Measurements from ENCODE around the gene OR2A12. TPM values are rescaled to one million over a fixed set of nuclear protein-coding genes. Genes with fewer than 3 reads are reported as not detected.

Gene OR2A12
- total and polyA plus RNA-seq, 2 experiments from 2014 or later: 0.42 to 1.0 TPM

DNA sequence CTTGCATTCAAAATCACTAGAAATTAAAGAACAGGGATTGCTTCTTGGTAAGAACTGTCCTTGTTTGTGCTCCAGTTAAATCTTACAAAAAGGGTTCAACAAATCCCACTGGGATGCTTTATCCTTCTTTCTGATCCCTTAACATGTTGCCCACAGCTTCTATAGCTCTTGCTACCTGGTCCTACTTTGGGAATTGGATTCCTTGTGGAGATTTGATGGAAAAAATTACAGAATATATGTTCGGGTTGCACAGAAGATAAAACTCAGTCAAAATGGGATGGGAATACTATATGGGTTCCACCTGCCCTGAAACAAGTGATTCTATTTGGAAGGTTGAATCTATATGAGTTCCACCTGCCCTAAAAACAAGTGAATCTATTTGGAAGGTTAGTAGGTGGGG lies 16.6 kb upstream of the OR2A12 start, which contains the start of gene OR2A25:
TSS of gene OR2A25 (plus strand) at position 301 of the 400 bp plus-strand sequence. CDS start 4,409 bp downstream, outside the sequence.
- Histone ChIP-seq H3K79me2 (no peaks in the 10 kb centered on the region), H4K20me1 (ENCODE audit: insufficient read depth, poor library complexity, severe bottlenecking) (no peaks in the 10 kb centered on the region), H3K4me2 (no peak within 1 kb of the TSS), H3K4me1 (ENCODE audit: insufficient read depth) (no peaks in the 10 kb centered on the region), H3K4me3 (no peak within 1 kb of the TSS), H3K36me3 (replicated peaks; ENCODE audit: insufficient read depth, low read depth) (no peaks in the 10 kb centered on the region), H3K9me3 (ENCODE audit: low read depth) (no peaks in the 10 kb centered on the region), H3K27ac (no peak within 1 kb of the TSS), H3K27me3 (no peaks in the 10 kb centered on the region), H3K9me2 (replicated peaks; ENCODE audit: insufficient read depth) (no peaks in the 10 kb centered on the region), H2AFZ (no peak within 1 kb of the TSS)
- WGBS (ENCODE audit: low lambda C conversion rate, missing lambda C conversion rate): 96% methylated on average over 1 of the region's 1 CpG
- no peak for DNase-seq (ENCODE audit: low spot score)
- TF ChIP-seq EZH2 (IDR thresholded peaks at IDR 0.05; ENCODE audit: borderline replicate concordance) (no peak), EZH2phosphoT487 (IDR thresholded peaks at IDR 0.05; ENCODE audit: low read depth, severe bottlenecking, unreplicated experiment) (no peak)
- TF ChIP-seq, protein P1, sequence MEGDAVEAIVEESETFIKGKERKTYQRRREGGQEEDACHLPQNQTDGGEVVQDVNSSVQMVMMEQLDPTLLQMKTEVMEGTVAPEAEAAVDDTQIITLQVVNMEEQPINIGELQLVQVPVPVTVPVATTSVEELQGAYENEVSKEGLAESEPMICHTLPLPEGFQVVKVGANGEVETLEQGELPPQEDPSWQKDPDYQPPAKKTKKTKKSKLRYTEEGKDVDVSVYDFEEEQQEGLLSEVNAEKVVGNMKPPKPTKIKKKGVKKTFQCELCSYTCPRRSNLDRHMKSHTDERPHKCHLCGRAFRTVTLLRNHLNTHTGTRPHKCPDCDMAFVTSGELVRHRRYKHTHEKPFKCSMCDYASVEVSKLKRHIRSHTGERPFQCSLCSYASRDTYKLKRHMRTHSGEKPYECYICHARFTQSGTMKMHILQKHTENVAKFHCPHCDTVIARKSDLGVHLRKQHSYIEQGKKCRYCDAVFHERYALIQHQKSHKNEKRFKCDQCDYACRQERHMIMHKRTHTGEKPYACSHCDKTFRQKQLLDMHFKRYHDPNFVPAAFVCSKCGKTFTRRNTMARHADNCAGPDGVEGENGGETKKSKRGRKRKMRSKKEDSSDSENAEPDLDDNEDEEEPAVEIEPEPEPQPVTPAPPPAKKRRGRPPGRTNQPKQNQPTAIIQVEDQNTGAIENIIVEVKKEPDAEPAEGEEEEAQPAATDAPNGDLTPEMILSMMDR (IDR thresholded peaks at IDR 0.05; ENCODE audit: poor library complexity): no peak

- Histone ChIP-seq H3K9me2 (replicated peaks; ENCODE audit: insufficient read depth) (no peaks in the 10 kb centered on the region), H3K4me1 (ENCODE audit: insufficient read depth) (no peaks in the 10 kb centered on the region), H3K27ac (no peak overlapping the region), H4K20me1 (ENCODE audit: insufficient read depth, poor library complexity, severe bottlenecking) (no peaks in the 10 kb centered on the region), H3K79me2 (no peaks in the 10 kb centered on the region), H3K36me3 (replicated peaks; ENCODE audit: insufficient read depth, low read depth) (no peaks in the 10 kb centered on the region), H3K4me3 (no peak overlapping the region), H3K27me3 (no peaks in the 10 kb centered on the region), H3K9me3 (ENCODE audit: low read depth) (no peaks in the 10 kb centered on the region), H3K4me2 (no peak overlapping the region), H2AFZ (no peak overlapping the region)
- 81% methylated on average over 2 of the region's 2 CpGs for WGBS (ENCODE audit: low lambda C conversion rate, missing lambda C conversion rate)
- DNase-seq (ENCODE audit: low spot score): no peak
- no peak for TF ChIP-seq EZH2phosphoT487 (IDR thresholded peaks at IDR 0.05; ENCODE audit: low read depth, severe bottlenecking, unreplicated experiment)
- TF ChIP-seq EZH2 (IDR thresholded peaks at IDR 0.05; ENCODE audit: borderline replicate concordance): no peak
- TF ChIP-seq, protein P1 (IDR thresholded peaks at IDR 0.05; ENCODE audit: poor library complexity): no peak
Observed at GRCh38 chr7:144069953-144070352, 16.1 kb upstream of the OR2A12 start.

- 98% methylated on average over 8 of the region's 8 CpGs for WGBS (ENCODE audit: low lambda C conversion rate, missing lambda C conversion rate)
- Histone ChIP-seq H2AFZ (no peak overlapping the region), H3K36me3 (replicated peaks; ENCODE audit: insufficient read depth, low read depth) (no peaks in the 10 kb centered on the region), H3K9me2 (replicated peaks; ENCODE audit: insufficient read depth) (no peaks in the 10 kb centered on the region), H3K27me3 (no peaks in the 10 kb centered on the region), H3K4me2 (no peak overlapping the region), H3K27ac (no peak overlapping the region), H3K4me3 (no peak overlapping the region), H3K4me1 (ENCODE audit: insufficient read depth) (no peaks in the 10 kb centered on the region), H3K79me2 (no peaks in the 10 kb centered on the region), H3K9me3 (ENCODE audit: low read depth) (no peaks in the 10 kb centered on the region), H4K20me1 (ENCODE audit: insufficient read depth, poor library complexity, severe bottlenecking) (no peaks in the 10 kb centered on the region)
- no peak for DNase-seq (ENCODE audit: low spot score)
- TF ChIP-seq, protein P1 (IDR thresholded peaks at IDR 0.05; ENCODE audit: poor library complexity): no peak
- no peak for TF ChIP-seq EZH2 (IDR thresholded peaks at IDR 0.05; ENCODE audit: borderline replicate concordance)
- TF ChIP-seq EZH2phosphoT487 (IDR thresholded peaks at IDR 0.05; ENCODE audit: low read depth, severe bottlenecking, unreplicated experiment): no peak
Observed at GRCh38 chr7:144074374-144074773, 11.7 kb upstream of the OR2A12 start.

DNA sequence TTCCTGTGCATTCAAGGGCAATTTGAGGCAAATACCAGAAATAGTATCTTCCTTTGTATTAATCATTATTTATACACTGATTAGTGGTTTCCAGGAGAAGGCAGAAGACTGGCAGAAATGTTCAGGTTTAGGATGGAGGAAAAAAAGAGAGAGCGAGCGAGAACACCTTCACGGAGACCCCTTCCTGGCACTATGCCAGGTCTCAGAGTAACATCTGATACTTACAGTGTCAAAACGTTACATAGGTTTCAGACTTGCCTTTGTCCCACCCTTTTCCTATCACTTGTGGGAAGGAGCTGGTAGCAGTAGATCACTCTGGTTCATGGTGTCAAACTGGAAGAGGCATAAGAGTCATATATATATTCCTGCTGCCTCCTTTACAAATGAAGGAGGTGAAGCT lies 652 bp downstream of the OR2A12 start:
- Histone ChIP-seq H3K9me3 (ENCODE audit: low read depth) (no peaks in the 10 kb centered on the region), H3K9me2 (replicated peaks; ENCODE audit: insufficient read depth) (no peaks in the 10 kb centered on the region), H3K79me2 (no peaks in the 10 kb centered on the region), H3K4me2 (no peak overlapping the region), H4K20me1 (ENCODE audit: insufficient read depth, poor library complexity, severe bottlenecking) (no peaks in the 10 kb centered on the region), H3K36me3 (replicated peaks; ENCODE audit: insufficient read depth, low read depth) (no peaks in the 10 kb centered on the region), H3K27me3 (no peaks in the 10 kb centered on the region), H3K4me1 (ENCODE audit: insufficient read depth) (no peaks in the 10 kb centered on the region), H3K27ac (no peak overlapping the region), H2AFZ (no peak overlapping the region), H3K4me3 (no peak overlapping the region)
- no peak for DNase-seq (ENCODE audit: low spot score)
- 80% methylated on average over 4 of the region's 4 CpGs for WGBS (ENCODE audit: low lambda C conversion rate, missing lambda C conversion rate)
- TF ChIP-seq, protein P1 (IDR thresholded peaks at IDR 0.05; ENCODE audit: poor library complexity): no peak
- no peak for TF ChIP-seq EZH2 (IDR thresholded peaks at IDR 0.05; ENCODE audit: borderline replicate concordance)

Measured in hepatocyte (in vitro differentiated cells).